Endothelial cell of umbilical vein (primary cell): ENCODE measurements around the gene HSF2. TPM values are rescaled to one million over a fixed set of nuclear protein-coding genes. Genes with fewer than 3 reads are reported as not detected.

Experiments used
- BruUV-seq: library from RNA; stranded (reverse); fragments of 400-500 nt; replicated peaks from 2 replicates; lab custom pipeline; 2021; lab: Mats Ljungman, UMichigan
- CTCF ChIA-PET: fragments of 300-600, 350-600 bp; sonication (Branson Sonifier 250); formaldehyde crosslinking; loops from one replicate; lab custom pipeline; 2021; ENCODE audit warnings: antibody characterized with exemption, inconsistent platforms; lab: Charles Lee
- POLR2A ChIA-PET: fragments of 300-600, 350-600 bp; sonication (Branson Sonifier 250); formaldehyde crosslinking; loops from one replicate; lab custom pipeline; 2021; ENCODE audit warnings: antibody characterized with exemption, inconsistent platforms; lab: Charles Lee
- DNase-seq: peaks from one replicate; pipeline ENCODE4 v3.0.0-alpha.2; 2011; ENCODE audit warnings: low read depth, low spot score
- FAIRE-seq: peaks from 2 replicates; lab custom pipeline; 2011; peaks lifted over from hg19 to GRCh38; lab: Jason Lieb, UNC
- H2AFZ ChIP-seq: 2 replicates; pipeline ENCODE4 v1.6.0; 2012; ENCODE audit warnings: low read depth, low read length, control low read depth, inconsistent platforms
- H3K27ac ChIP-seq: 2 replicates; pipeline ENCODE4 v1.5.1; 2011; ENCODE audit warnings: low read depth, mild to moderate bottlenecking, control low read depth, low read length, moderate library complexity; ENCODE audit not compliant: insufficient read depth
- H3K27me3 ChIP-seq, 2 experiments: 2 replicates each; pipeline versions ENCODE4 v1.6.0 to v1.6.1; 2011; ENCODE audit warnings: low read length in 2 of 2, mixed read lengths in 1 of 2; ENCODE audit not compliant: control insufficient read depth in 2 of 2, insufficient read depth in 2 of 2
- H3K36me3 ChIP-seq, 2 experiments: 2 replicates in 1 of 2; 3 replicates in 1 of 2; pipeline ENCODE4 v1.5.1; 2011; ENCODE audit warnings: low read length in 2 of 2, mild to moderate bottlenecking in 1 of 2, moderate library complexity in 1 of 2; ENCODE audit not compliant: control insufficient read depth in 2 of 2, insufficient read depth in 2 of 2; ENCODE audit errors: extremely low read depth in 1 of 2
- H3K4me1 ChIP-seq: 3 replicates; pipeline ENCODE4 v1.5.1; 2011; ENCODE audit warnings: mild to moderate bottlenecking, low read length; ENCODE audit not compliant: control insufficient read depth, insufficient read depth; ENCODE audit errors: extremely low read depth
- H3K4me2 ChIP-seq: 2 replicates; pipeline ENCODE4 v1.6.1; 2011; ENCODE audit warnings: low read length, control low read depth, mixed read lengths; ENCODE audit not compliant: insufficient read depth
- H3K4me3 ChIP-seq, 3 experiments: fragments of 200-600 bp in 1 of 3; sonication (generic), shearing (Covaris generic) in 1 of 3; replicated peaks in 1 of 3; 2 replicates each; pipeline ENCODE4 v1.5.1; 2011 to 2016; ENCODE audit warnings: control low read depth in 3 of 3, low read length in 3 of 3, mild to moderate bottlenecking in 2 of 3, inconsistent platforms in 1 of 3, low read depth in 1 of 3, moderate library complexity in 1 of 3; ENCODE audit not compliant: insufficient read depth in 1 of 3
- H3K79me2 ChIP-seq: 2 replicates; pipeline ENCODE4 v1.6.0; 2012; ENCODE audit warnings: low read length, inconsistent platforms; ENCODE audit not compliant: control insufficient read depth, insufficient read depth
- H3K9ac ChIP-seq: replicated peaks from 2 replicates; pipeline ENCODE3; 2011; ENCODE audit warnings: low read length, control low read depth; ENCODE audit not compliant: insufficient read depth; ENCODE audit errors: extremely low read depth
- H3K9me1 ChIP-seq: replicated peaks from 3 replicates; pipeline ENCODE4 v1.6.0; 2011; ENCODE audit warnings: mild to moderate bottlenecking, low read length; ENCODE audit not compliant: control insufficient read depth, insufficient read depth; ENCODE audit errors: extremely low read depth
- H3K9me3 ChIP-seq: replicated peaks from 2 replicates; pipeline ENCODE4 v1.5.1; 2012; ENCODE audit warnings: low read length, inconsistent platforms; ENCODE audit not compliant: control insufficient read depth, insufficient read depth
- H4K20me1 ChIP-seq: replicated peaks from 2 replicates; pipeline ENCODE3; 2011; ENCODE audit warnings: mild to moderate bottlenecking, low read length; ENCODE audit not compliant: control insufficient read depth, insufficient read depth; ENCODE audit errors: extremely low read depth
- CTCF ChIP-seq, 2 donors: IDR thresholded peaks; 1 replicate in 1 of 2; 2 replicates in 1 of 2; pipeline ENCODE4 v1.5.1; 2011; ENCODE audit warnings: low read length in 2 of 2, mild to moderate bottlenecking in 2 of 2, moderate library complexity in 2 of 2, control low read depth in 1 of 2, inconsistent platforms in 1 of 2, low read depth in 1 of 2; ENCODE audit not compliant: insufficient read depth in 1 of 2; ENCODE audit errors: extremely low read depth in 1 of 2
- EZH2 ChIP-seq: IDR thresholded peaks from 2 replicates; pipeline ENCODE4 v1.6.1; 2012; ENCODE audit warnings: borderline replicate concordance, low read depth, mild to moderate bottlenecking, moderate library complexity, low read length, inconsistent platforms; ENCODE audit not compliant: severe bottlenecking
- FOS ChIP-seq: IDR thresholded peaks from 2 replicates; pipeline ENCODE4 v1.6.1; 2011; ENCODE audit warnings: mild to moderate bottlenecking, low read length, moderate library complexity, borderline replicate concordance; ENCODE audit not compliant: insufficient read depth
- GATA2 ChIP-seq: IDR thresholded peaks from 2 replicates; pipeline ENCODE4 v1.7.0; 2011; ENCODE audit warnings: low read depth, mild to moderate bottlenecking, moderate library complexity, mixed read lengths, low read length; ENCODE audit not compliant: insufficient read length, insufficient read depth
- JUN ChIP-seq: IDR thresholded peaks from 2 replicates; pipeline ENCODE4 v1.6.1; 2011; ENCODE audit warnings: borderline replicate concordance, low read depth; ENCODE audit not compliant: insufficient read length, insufficient read depth
- MAX ChIP-seq: IDR thresholded peaks from 2 replicates; pipeline ENCODE4 v1.6.1; 2011; ENCODE audit not compliant: insufficient read depth, insufficient read length
- MYC ChIP-seq: IDR thresholded peaks from one replicate; pipeline ENCODE4 v1.6.1; 2011; ENCODE audit warnings: mild to moderate bottlenecking, low read depth, low read length
- POLR2A ChIP-seq: IDR thresholded peaks from 2 replicates; pipeline ENCODE4 v1.6.1; 2012; ENCODE audit warnings: low read depth, mild to moderate bottlenecking, control low read depth, low read length
- POLR2AphosphoS5 ChIP-seq: IDR thresholded peaks from 2 replicates; pipeline ENCODE4 v1.6.1; 2012; ENCODE audit warnings: low read depth, mild to moderate bottlenecking, control low read depth, low read length, moderate library complexity; ENCODE audit not compliant: insufficient read depth
- dilution Hi-C: fragments of 300-500 bp; cut with MboI; formaldehyde crosslinking; loops from one replicate; pipeline ENCODE4 v1.15.0; 2019; ENCODE audit warnings: low sequenced_read_pairs; ENCODE audit not compliant: extremely low pct_ligation_motif_present
- intact Hi-C: fragments of 100-400 bp; cut with micrococcal nuclease; formaldehyde crosslinking; loops from one replicate; pipeline ENCODE4 v1.10.0; 2022
- polyA plus RNA-seq, 4 experiments: library from polyadenylated mRNA; depleted of rRNA in 3 of 4; stranded (reverse) in 3 of 4; unstranded in 1 of 4; fragments of >200 nt; gene quantifications; 2 replicates each; pipeline versions ENCODE4 v1.2.1 to v1.2.3, GENCODE V29; 2011 to 2012; ENCODE audit warnings: missing spikeins in 1 of 4
- total RNA-seq: library from RNA; stranded (reverse); gene quantifications from 2 replicates; pipeline ENCODE4 v1.2.3, GENCODE V29; 2021

HSF2 gene
- total and polyA plus RNA-seq, 2 donors (not counting 3 experiments of a cell fraction or from before 2014, with no cell fraction given): 8.0 to 13.3 TPM

- Histone ChIP-seq H3K9ac (no peak overlapping the region), H3K4me2 (no peak overlapping the region), H3K4me3 (no peak overlapping the region), H2AFZ (no peak overlapping the region), H3K27ac (no peak overlapping the region), H3K36me3 (no peaks in the 10 kb centered on the region), H3K9me3 (no peaks in the 10 kb centered on the region), H3K9me1 (no peaks in the 10 kb centered on the region), H3K27me3 (no peaks in the 10 kb centered on the region), H3K79me2 (peaks cover 64% of the 10 kb centered on the region), H3K4me1 (no peaks in the 10 kb centered on the region), H4K20me1 (no peaks in the 10 kb centered on the region)
- ChIA-PET POLR2A (no interaction called here), CTCF (interaction anchor here (1.0 to 1.3 kb wide), 2 partner anchors 8 to 10 kb away, joined by 3 to 4 read pairs; partner anchors contain the start of gene HSF2)
- DNase-seq (no peak), FAIRE-seq (no peak)
- TF ChIP-seq MYC: no peak
- BruUV-seq: no TSS peak
- dilution Hi-C loops: no loop called here
- intact Hi-C loops: no loop called here
These were observed 8.3 kb downstream of the HSF2 start for GRCh38 chr6:122407712-122408111.

- no peak overlapping the region for H3K9ac ChIP-seq
These were observed 8.8 kb downstream of the HSF2 start for GRCh38 chr6:122408240-122408639.

More at GRCh38 chr6:122408240-122408639, 8.8 kb downstream of the HSF2 start:
- Histone ChIP-seq H3K4me3 (no peak overlapping the region), H4K20me1 (no peaks in the 10 kb centered on the region), H3K9me3 (no peaks in the 10 kb centered on the region), H3K4me2 (no peak overlapping the region), H3K27me3 (no peaks in the 10 kb centered on the region), H3K27ac (no peak overlapping the region), H2AFZ (no peak overlapping the region), H3K36me3 (no peaks in the 10 kb centered on the region), H3K4me1 (no peaks in the 10 kb centered on the region), H3K79me2 (peaks cover 59% of the 10 kb centered on the region), H3K9me1 (no peaks in the 10 kb centered on the region)
- intact Hi-C loops: no loop called here
- dilution Hi-C loops: no loop called here
- DNase-seq: no peak
- FAIRE-seq: no peak
- BruUV-seq: no TSS peak
- ChIA-PET POLR2A (no interaction called here), CTCF (interaction anchor here (1.0 to 1.3 kb wide), 2 partner anchors 9 kb away, joined by 3 to 4 read pairs; partner anchors contain the start of gene HSF2)
- TF ChIP-seq EZH2 (no peak), POLR2AphosphoS5 (no peak), MAX (no peak), POLR2A (no peak), CTCF (IDR thresholded peaks at IDR 0.05; ENCODE audit: extremely low read depth in 1 of 2, insufficient read depth in 1 of 2, low read depth in 1 of 2, low read length in 2 of 2) (no peak), MYC (no peak), JUN (no peak), GATA2 (no peak), FOS (no peak)
